NCI-H460 (cell line): ENCODE measurements around the gene DOCK6. TPM values are rescaled to one million over a fixed set of nuclear protein-coding genes. Genes with fewer than 3 reads are reported as not detected.

Experiments
- DNase-seq: peaks from one replicate; pipeline ENCODE4 v3.0.0-alpha.2; 2016; ENCODE audit warnings: low read depth; ENCODE audit errors: extremely low read depth
- polyA plus RNA-seq: library from polyadenylated mRNA; depleted of rRNA; stranded (reverse); fragments of >200 nt; gene quantifications from 2 replicates; pipeline ENCODE4 v1.2.3, GENCODE V29; 2014; cell fraction: nucleus; rRNA removed
- total RNA-seq: library from RNA; depleted of rRNA; stranded (reverse); fragments of >200 nt; shearing (Covaris generic); gene quantifications from 2 replicates; pipeline ENCODE4 v1.2.3, GENCODE V29; 2014; rRNA removed

Gene DOCK6
- total RNA-seq, result 13.9 and 15.1 TPM in 2 replicates
- polyA plus RNA-seq, result 19.9 and 26.8 TPM in 2 replicates

DNA sequence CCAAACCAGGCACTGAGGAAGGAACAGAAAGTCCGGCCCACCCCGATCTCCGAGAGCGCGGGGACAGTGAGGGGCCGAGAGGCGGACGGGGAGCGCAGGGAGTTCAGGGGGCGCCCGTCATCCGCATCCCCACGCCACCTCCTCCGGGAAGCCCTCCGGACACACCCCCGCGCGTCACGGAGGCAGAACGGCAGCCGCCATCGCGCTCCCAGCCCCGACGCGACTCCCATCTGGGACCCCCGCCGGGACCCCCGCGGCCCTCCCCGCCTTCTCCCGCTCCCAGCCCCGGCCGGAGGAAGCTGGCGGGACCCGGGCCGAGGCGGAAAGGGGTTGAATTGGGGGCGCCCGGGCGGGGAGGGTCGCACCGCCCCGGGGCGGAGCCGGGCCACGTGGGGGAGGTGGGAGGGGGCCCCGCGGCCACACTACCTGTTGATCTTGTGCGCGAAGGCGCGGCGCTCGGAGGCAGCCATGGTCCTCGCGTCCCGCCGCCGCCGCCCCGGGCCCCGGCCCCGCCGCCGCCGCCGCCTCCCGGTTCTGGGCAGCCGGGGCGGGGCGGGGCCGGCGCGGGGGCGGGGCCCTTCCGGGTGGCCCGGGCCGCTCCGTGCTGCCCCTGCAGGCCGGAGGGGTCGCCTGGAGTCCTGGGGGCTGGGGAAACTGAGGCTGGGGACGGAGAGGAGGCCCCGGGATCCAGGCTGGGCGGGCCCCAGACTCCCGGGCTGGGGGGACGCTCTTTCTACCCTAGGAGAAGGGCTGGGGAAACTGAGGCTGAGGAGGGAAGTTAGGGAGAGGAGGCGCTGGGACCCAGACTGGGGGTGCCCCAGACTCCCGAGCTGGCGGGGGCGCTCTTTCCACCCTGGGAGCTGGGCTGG is at the start of gene DOCK6:
TSS of gene DOCK6 (minus strand) at position 554 of the 869 bp plus-strand sequence. CDS start at position 470, 84 bp downstream.
- no peak for DNase-seq

DNA sequence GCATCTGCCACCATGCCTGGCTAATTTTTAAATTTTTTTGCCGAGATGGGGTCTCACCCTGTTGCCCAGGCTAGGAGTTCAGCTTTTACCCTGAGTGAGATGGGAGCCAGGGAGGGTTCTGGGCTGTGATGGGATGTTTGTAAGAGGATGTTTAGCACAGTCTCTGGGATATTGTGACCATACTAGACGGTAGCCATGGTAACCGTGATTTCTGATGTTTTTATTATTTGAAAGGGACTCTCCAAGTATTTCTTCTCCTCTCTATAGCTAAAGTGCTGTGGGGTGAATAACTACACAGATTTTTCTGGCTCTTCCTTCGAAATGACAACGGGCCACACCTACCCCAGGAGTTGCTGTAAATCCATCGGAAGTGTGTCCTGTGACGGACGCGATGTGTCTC is 44.0 kb upstream of the DOCK6 start:
- DNase-seq, result no peak

DNA sequence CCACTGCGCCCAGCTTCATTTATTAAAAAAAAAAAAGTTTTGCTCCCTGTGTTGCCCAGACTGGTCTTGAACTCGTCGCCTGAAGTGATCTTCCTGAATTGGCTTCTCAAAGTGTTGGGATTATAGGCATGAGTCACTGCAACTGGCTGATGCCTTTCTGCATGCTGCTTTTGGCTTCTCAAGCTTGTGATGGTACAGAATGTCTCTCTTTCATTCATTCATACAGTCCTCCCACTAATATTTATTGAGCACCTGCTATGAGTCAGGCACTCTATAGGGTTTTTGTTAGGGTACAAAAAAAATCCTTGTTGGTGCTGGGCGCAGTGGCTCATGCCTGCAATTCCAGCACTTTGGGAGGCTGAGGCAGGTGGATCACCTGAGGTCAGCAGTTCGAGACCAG is 42.6 kb upstream of the DOCK6 start:
- DNase-seq, result no peak

- no peak for DNase-seq
Measured at GRCh38 chr19:11300811-11301120, 38.4 kb upstream of the DOCK6 start.

GRCh38 chr19:11299946-11300810 is 37.9 kb upstream of the DOCK6 start:
- no peak for DNase-seq

DNA sequence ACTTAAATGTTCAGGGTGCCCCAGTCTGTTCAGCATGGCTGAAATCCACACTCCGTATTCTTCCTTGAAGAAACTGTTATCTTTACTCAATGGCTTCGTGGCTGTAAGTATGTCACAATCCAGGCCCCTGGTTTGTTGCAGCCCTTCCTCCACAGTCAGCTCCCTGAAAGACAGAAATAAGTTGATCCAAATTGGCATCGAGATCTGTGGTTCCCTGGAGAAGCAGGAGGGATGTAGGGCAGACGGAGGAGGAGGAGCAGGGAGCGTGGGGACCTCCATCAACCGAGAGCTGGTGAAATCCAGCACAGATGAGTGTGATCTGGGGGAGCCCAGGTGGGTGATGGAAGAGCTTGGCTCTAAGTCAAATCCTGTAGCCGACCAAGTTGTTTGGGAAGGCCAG is 33.9 kb upstream of the DOCK6 start:
- no peak for DNase-seq

- no peak for DNase-seq
Measured at GRCh38 chr19:11295665-11296245, 33.4 kb upstream of the DOCK6 start, which contains the start of gene TSPAN16. Gene TSPAN16 (plus strand): TSS chr19:11296160. CDS start chr19:11296298, 138 bp downstream.

GRCh38 chr19:11295180-11295579 is 32.9 kb upstream of the DOCK6 start:
- DNase-seq, result no peak

DNA sequence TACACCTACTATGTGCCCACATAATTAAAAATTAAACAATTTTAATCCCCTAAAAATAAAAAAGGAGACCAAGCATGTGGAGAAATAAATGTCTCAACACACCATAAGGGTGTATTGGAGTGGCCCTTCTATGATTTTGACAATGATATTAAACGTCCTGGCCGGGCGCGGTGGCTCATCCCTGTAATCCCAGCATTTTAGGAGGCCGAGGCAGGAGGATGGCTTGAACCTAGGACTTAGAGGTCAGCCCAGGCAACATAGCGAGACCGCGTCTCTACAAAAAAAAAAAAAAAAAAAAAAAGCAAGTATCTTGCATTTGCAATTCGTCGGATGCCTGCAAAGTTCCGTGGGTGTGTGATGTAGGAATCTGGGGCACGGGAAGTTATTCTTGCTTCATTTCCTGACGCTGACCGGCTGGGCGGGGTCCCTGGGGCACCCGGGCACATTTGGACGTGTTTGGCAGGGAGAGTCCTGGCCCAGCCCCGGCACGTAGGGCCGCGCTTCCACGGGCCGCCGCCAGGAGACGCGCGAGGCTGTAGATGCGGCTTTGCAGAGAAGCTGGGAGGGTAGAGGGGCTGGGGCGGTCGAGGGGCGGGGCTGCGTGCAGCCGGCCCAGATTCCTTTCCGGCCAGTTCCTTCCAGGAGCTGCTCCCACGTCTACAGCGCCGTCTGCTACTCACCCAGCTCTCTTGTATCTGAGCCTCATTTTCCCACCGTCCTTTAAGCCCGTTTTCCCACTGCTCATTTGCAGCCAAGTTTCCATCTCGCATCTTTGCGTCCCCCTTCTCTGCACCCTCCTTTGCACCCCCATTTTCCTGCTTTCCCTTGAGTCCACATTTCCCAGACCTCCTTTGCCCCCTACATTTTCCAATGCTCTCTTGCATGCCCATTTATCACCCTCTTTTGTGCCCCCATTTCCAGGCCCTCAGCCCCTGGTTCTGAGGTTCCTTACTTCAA is 31.4 kb upstream of the DOCK6 start:
- DNase-seq, result peak; percentile 93

GRCh38 chr19:11291991-11292390 is 29.7 kb upstream of the DOCK6 start:
- DNase-seq, result no peak

GRCh38 chr19:11291415-11291814 is 29.1 kb upstream of the DOCK6 start:
- DNase-seq, result no peak

DNA sequence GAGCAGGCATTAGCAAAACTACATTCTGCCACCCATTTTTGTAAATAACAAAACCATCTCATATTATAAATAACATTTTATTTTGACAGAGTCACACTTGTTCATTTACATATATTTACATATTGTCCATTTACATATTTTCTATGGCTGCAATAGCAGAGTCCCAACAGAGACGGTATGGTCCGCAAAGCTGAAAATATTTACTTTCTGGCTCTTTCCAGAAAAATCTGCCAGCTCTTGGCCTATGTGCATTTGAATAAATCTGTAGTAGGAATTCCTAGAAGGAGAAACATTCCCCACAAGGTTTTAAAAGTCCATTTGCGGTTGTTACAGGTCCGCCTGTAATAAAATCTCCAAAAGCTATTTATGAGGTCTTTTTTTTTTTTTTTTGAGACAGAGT is 27.9 kb upstream of the DOCK6 start:
- no peak for DNase-seq

GRCh38 chr19:11288349-11288748 is 26.0 kb upstream of the DOCK6 start:
- no peak for DNase-seq

- no peak for DNase-seq
Measured at GRCh38 chr19:11286312-11286974, 24.1 kb upstream of the DOCK6 start.

- DNase-seq, result no peak
Measured at GRCh38 chr19:11284515-11284914, 22.2 kb upstream of the DOCK6 start.

- DNase-seq, result no peak
Measured at GRCh38 chr19:11281356-11282049, 19.2 kb upstream of the DOCK6 start.

DNA sequence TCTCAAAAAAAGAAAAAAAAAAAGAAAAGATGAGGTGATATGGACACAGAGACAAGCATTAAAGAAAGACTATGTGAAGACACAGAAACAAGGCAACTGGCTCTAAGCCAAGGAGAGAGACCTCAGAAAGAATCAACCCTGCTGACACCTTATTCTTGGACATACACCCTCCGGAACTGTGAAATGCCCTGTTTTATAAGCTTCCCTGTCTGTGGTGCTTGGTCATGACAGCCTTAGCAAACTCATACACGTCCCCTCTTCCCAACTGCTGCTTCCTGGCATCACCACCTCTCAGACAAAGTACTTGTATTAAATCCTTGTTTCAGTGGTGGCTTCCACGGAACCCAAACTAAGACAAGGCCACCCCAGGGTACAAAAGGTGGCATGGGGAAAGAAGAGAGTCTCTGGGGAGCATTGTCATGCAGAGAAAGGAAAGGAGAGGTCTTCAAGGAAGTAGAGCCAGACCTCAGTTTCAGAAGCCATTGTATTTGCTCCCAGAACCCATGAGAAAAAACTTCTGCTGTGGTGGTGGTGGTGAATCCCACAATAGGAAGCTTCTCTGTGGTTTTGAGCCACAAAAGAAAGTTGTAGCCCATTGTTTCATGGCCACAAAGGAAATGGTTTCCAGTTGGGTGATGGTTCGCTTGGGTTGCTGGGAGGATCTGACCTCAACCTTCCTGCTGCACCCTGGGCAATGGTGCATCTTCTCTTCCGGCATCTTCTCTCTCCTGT is 17.3 kb upstream of the DOCK6 start:
- no peak for DNase-seq

DNA sequence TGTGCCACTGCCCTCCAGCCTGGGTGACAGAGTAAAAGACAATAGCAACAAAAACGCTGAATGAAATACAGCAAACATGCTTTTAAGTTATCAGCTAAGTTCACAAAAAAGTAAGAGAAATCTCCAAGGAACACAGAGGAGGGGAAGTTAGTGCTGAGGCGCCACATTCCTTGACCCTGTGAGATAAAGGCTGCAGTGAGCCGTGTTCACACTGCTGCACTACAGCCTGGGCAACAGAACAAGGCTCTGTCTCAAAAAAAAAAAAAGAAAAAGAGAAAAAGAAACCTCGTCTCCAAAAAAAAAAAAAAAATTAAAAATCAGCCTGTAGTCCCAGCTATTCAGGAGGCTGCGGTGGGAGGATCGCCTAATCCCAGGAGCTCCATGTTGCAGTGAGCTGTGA is 16.3 kb upstream of the DOCK6 start:
- no peak for DNase-seq
